Measurements from ENCODE around the gene SUFU.

- TF ChIP-seq POLR2AphosphoS5 (IDR thresholded peaks at IDR 0.05; ENCODE audit: low read depth, low read length) (no peak), POU2F2 (IDR thresholded peaks at IDR 0.05; ENCODE audit: low read depth, low read length) (no peak), POLR2A (IDR thresholded peaks at IDR 0.05; ENCODE audit: low read depth, low read length) (no peak)
These were observed 53.8 kb downstream of the SUFU start for GRCh38 chr10:102557569-102557968.

Measured in GM12891 (cell line).